Bronchial epithelial cell (primary cell): ENCODE results near the gene DAPK2. TPM values are rescaled to one million over a fixed set of nuclear protein-coding genes. Genes with fewer than 3 reads are reported as not detected.
"Not testable (repeated sequence)": the region's sequence is repeated elsewhere in the genome, so short reads cannot be mapped to it uniquely, and the experiment has no call there.

Experiments
- DNase-seq: peaks from one replicate; pipeline ENCODE4 v3.0.0-alpha.2; 2010; ENCODE audit warnings: low read depth
- FAIRE-seq: peaks from 2 replicates; lab custom pipeline; 2011; peaks lifted over from hg19 to GRCh38; lab: Jason Lieb, UNC
- H3K27me3 ChIP-seq: 2 replicates; pipeline ENCODE4 v1.5.1; 2011; ENCODE audit warnings: low read length; ENCODE audit not compliant: control insufficient read depth, insufficient read depth
- H3K36me3 ChIP-seq: 2 replicates; pipeline ENCODE4 v1.5.1; 2011; ENCODE audit warnings: low read length; ENCODE audit not compliant: control insufficient read depth, insufficient read depth
- H3K4me3 ChIP-seq: 2 replicates; pipeline ENCODE4 v1.5.1; 2011; ENCODE audit warnings: mild to moderate bottlenecking, low read depth, low read length, control low read depth
- total RNA-seq: library from RNA; depleted of rRNA; stranded (reverse); fragments of >200 nt; gene quantifications from 2 replicates; pipeline ENCODE4 v1.2.1, GENCODE V29; 2014
- TF ChIP-seq, protein P1 (sequence below): IDR thresholded peaks from 2 replicates; pipeline ENCODE4 v1.5.1; 2011; ENCODE audit warnings: mild to moderate bottlenecking, moderate library complexity, low read length, control low read depth, inconsistent platforms; ENCODE audit not compliant: insufficient read depth, severe bottlenecking

The DAPK2 gene
- total RNA-seq, 1 donor from 2014 or later, result 0.53 TPM

- FAIRE-seq, result peak; percentile 36
- peaks cover 4% of the 10 kb centered on the region for H3K36me3 ChIP-seq
- no peak overlapping the region for H3K4me3 ChIP-seq
- TF ChIP-seq, protein P1, sequence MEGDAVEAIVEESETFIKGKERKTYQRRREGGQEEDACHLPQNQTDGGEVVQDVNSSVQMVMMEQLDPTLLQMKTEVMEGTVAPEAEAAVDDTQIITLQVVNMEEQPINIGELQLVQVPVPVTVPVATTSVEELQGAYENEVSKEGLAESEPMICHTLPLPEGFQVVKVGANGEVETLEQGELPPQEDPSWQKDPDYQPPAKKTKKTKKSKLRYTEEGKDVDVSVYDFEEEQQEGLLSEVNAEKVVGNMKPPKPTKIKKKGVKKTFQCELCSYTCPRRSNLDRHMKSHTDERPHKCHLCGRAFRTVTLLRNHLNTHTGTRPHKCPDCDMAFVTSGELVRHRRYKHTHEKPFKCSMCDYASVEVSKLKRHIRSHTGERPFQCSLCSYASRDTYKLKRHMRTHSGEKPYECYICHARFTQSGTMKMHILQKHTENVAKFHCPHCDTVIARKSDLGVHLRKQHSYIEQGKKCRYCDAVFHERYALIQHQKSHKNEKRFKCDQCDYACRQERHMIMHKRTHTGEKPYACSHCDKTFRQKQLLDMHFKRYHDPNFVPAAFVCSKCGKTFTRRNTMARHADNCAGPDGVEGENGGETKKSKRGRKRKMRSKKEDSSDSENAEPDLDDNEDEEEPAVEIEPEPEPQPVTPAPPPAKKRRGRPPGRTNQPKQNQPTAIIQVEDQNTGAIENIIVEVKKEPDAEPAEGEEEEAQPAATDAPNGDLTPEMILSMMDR, result no peak
- no peaks in the 10 kb centered on the region for H3K27me3 ChIP-seq
- DNase-seq, result peak; percentile 73
These were observed 24.9 kb upstream of the DAPK2 start for GRCh38 chr15:64070965-64071851.

DNA sequence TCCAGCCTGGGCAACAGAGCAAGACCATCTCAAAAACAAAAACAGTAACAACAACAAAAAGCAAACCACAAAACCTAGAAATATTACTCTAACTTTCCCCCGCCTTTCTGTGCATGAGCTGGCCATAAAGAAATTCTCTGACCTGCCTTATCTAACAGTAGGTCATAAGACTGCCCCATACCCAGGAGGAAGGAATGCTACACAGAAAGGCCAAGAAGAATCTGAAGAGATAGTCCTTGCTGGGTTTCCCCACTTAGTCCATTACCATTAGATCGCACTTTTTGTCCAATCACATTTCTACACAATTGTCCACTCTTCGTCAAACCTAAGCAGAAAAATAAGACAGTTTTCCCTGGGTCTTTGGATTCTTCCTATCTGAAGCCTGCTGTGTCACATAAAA lies 23.8 kb upstream of the DAPK2 start:
- TF ChIP-seq, protein P1, result no peak
- H3K36me3 ChIP-seq, result peaks cover 4% of the 10 kb centered on the region

GRCh38 chr15:64068133-64068532 lies 21.8 kb upstream of the DAPK2 start:
- DNase-seq (no peak), FAIRE-seq (no peak)
- Histone ChIP-seq H3K36me3 (peaks cover 4% of the 10 kb centered on the region), H3K27me3 (no peaks in the 10 kb centered on the region), H3K4me3 (no peak overlapping the region)
- TF ChIP-seq, protein P1, result no peak

More for the DNA sequence above, 23.8 kb upstream of the DAPK2 start:
- FAIRE-seq, result no peak
- H3K4me3 ChIP-seq, result no peak overlapping the region
- H3K27me3 ChIP-seq, result no peaks in the 10 kb centered on the region
- no peak for DNase-seq

DNA sequence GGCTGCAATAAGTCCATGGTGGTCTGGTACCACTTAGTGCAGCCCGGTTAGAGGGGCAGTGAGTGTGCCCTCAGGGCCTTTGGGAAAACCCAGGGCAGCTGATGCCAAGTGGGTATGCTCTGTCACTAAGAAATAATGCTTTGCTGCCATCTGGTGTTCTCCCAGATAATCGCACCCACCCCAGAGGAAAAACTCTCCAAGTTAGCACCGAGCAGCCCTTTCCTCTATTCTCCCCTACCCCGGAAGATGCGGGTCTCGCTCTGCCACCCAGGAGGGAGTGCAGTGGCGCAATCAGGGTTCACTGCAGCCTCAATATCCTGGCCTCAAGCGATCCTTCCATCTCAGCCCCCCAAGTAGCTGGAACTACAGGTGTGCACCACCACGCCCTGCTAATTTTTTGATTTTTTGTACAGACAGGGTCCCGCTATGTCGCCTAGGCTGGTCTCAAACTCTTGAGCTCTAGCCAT lies 21.3 kb upstream of the DAPK2 start:
- no peak overlapping the region for H3K4me3 ChIP-seq
- TF ChIP-seq, protein P1, result peak; percentile 89
- peak; percentile 44 for DNase-seq
- H3K36me3 ChIP-seq, result peaks cover 2% of the 10 kb centered on the region
- no peaks in the 10 kb centered on the region for H3K27me3 ChIP-seq
- no peak for FAIRE-seq

- TF ChIP-seq, protein P1, result no peak
- H3K27me3 ChIP-seq, result no peaks in the 10 kb centered on the region
- FAIRE-seq (no peak), DNase-seq (peak; percentile 43)
- no peak overlapping the region for H3K4me3 ChIP-seq
- no peaks in the 10 kb centered on the region for H3K36me3 ChIP-seq
These were observed 20.2 kb upstream of the DAPK2 start for GRCh38 chr15:64066451-64066850.

DNA sequence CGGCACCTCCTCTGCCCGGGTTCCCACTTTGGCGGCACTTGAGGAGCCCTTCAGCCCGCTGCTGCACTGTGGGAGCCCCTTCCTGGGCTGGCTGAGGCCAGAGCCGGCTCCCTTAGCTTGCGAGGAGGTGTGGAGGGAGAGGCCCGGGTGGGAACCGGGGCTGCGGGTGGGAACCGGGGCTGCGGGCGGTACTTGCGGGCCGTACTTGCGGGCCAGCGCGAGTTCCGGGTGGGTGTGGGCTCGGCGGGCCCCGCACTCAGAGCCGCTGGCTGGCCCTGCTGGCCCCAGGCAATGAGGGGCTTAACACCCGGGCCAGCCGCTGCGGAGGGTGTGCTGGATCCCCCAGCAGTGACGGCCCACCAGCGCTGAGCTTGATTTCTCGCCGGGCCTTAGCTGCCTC lies 14.4 kb upstream of the DAPK2 start:
- Histone ChIP-seq H3K36me3 (no peaks in the 10 kb centered on the region), H3K4me3 (no peak overlapping the region), H3K27me3 (no peaks in the 10 kb centered on the region)
- DNase-seq (no peak), FAIRE-seq (no peak)
- TF ChIP-seq, protein P1, result no peak

GRCh38 chr15:64059104-64059503 lies 12.8 kb upstream of the DAPK2 start:
- H3K27me3 ChIP-seq, H3K36me3 ChIP-seq, DNase-seq, H3K4me3 ChIP-seq, FAIRE-seq: not testable (repeated sequence)
